HepG2 (cell line): ENCODE data around the gene PTGER3. TPM values are rescaled to one million over a fixed set of nuclear protein-coding genes. Genes with fewer than 3 reads are reported as not detected.

ENCODE experiments used
- ARID3A ChIP-seq: IDR thresholded peaks from 2 replicates; pipeline ENCODE4 v1.6.1; 2012; ENCODE audit warnings: low read depth, low read length, improper control_type of control experiment
- DZIP1 ChIP-seq: sonication (generic); formaldehyde crosslinking; IDR thresholded peaks from 2 replicates; pipeline ENCODE4 v1.5.0; 2020; ENCODE audit warnings: mild to moderate bottlenecking, missing genetic modification reagents
- GPN1 ChIP-seq: sonication (generic); formaldehyde crosslinking; IDR thresholded peaks from 2 replicates; pipeline ENCODE4 v1.5.1; 2020; ENCODE audit warnings: missing genetic modification reagents, borderline replicate concordance
- HES4 ChIP-seq: sonication (generic); formaldehyde crosslinking; IDR thresholded peaks from 2 replicates; pipeline ENCODE4 v1.9.0; 2021; ENCODE audit warnings: mild to moderate bottlenecking, missing genetic modification reagents, borderline replicate concordance
- HNRNPLL ChIP-seq: fragments of 200-400 bp; formaldehyde crosslinking; IDR thresholded peaks from 2 replicates; pipeline ENCODE4 v1.6.1; 2017; ENCODE audit warnings: mild to moderate bottlenecking, low read depth, low read length; ENCODE audit not compliant: poor library complexity, severe bottlenecking
- KDM4B ChIP-seq: sonication (generic); formaldehyde crosslinking; IDR thresholded peaks from 2 replicates; pipeline ENCODE4 v1.4.0; 2020; ENCODE audit warnings: missing genetic modification reagents
- MAFK ChIP-seq, 2 experiments: IDR thresholded peaks in 1 of 2; conservative IDR thresholded peaks in 1 of 2; 2 replicates each; pipeline ENCODE4 v1.6.1; 2011; ENCODE audit warnings: improper control_type of control experiment in 2 of 2, low read length in 2 of 2
- RXRB ChIP-seq: IDR thresholded peaks from 2 replicates; pipeline ENCODE4 v1.6.1; 2016; ENCODE audit warnings: borderline replicate concordance, missing genetic modification reagents, missing compliant biosample characterization
- TSC22D2 ChIP-seq: sonication (generic); formaldehyde crosslinking; IDR thresholded peaks from 2 replicates; pipeline ENCODE4 v1.5.1; 2020; ENCODE audit warnings: missing genetic modification reagents, mild to moderate bottlenecking, borderline replicate concordance
- ZBTB37 ChIP-seq: sonication (generic); formaldehyde crosslinking; IDR thresholded peaks from 2 replicates; pipeline ENCODE4 v1.4.0; 2020; ENCODE audit warnings: mild to moderate bottlenecking, missing genetic modification reagents
- ZFP37 ChIP-seq: sonication (generic); formaldehyde crosslinking; IDR thresholded peaks from 2 replicates; pipeline ENCODE4 v1.4.0; 2020; ENCODE audit warnings: missing genetic modification reagents, borderline replicate concordance
- ZMYM2 ChIP-seq: sonication (generic); formaldehyde crosslinking; IDR thresholded peaks from 2 replicates; pipeline ENCODE4 v1.8.0; 2022; ENCODE audit warnings: mild to moderate bottlenecking, missing genetic modification reagents
- ZNF280D ChIP-seq: sonication (generic); formaldehyde crosslinking; IDR thresholded peaks from 2 replicates; pipeline ENCODE4 v1.5.1; 2020; ENCODE audit warnings: mild to moderate bottlenecking, missing genetic modification reagents
- ZNF550 ChIP-seq: sonication (generic); formaldehyde crosslinking; IDR thresholded peaks from 2 replicates; pipeline ENCODE4 v1.4.0; 2020; ENCODE audit warnings: mild to moderate bottlenecking, missing genetic modification reagents, borderline replicate concordance
- ZNF564 ChIP-seq: sonication (generic); formaldehyde crosslinking; IDR thresholded peaks from 2 replicates; pipeline ENCODE4 v1.8.1; 2023; ENCODE audit warnings: mild to moderate bottlenecking, missing genetic modification reagents
- polyA plus RNA-seq, 8 experiments: library from polyadenylated mRNA; depleted of rRNA in 3 of 8; stranded (reverse) in 7 of 8; unstranded in 1 of 8; fragments of >200 nt; fragmentation: Illumina TruSeq in 4 of 8; extraction: Trizol in 4 of 8; gene quantifications; 2 replicates each; pipeline versions ENCODE4 v1.2.1 to v1.2.3, GENCODE V29; 2011 to 2016; ENCODE audit warnings: low read depth in 4 of 8, missing spikeins in 1 of 8, mixed read lengths in 1 of 8; ENCODE audit not compliant: insufficient read depth in 1 of 8
- total RNA-seq, 5 experiments: library from RNA; depleted of rRNA; stranded (reverse); fragments of >200 nt; fragmentation: Illumina TruSeq; extraction: Trizol; gene quantifications; 2 replicates each; pipeline ENCODE4 v1.2.3, GENCODE V29; 2016; ENCODE audit warnings: low read depth in 1 of 5

PTGER3 gene
- total and polyA plus RNA-seq, 2 of the 13 experiments (the other 11 are each of a cell fraction or from before 2014, with no cell fraction given): 0.01 TPM; not detected in 1

GRCh38 chr1:71080739-71081696 is 33.4 kb upstream of the PTGER3 start, which contains the start of gene ZRANB2 (continued):
- TF ChIP-seq ARID3A (0 out of 2 replicates have a peak, but pooled peaks have one; percentile 22), ZNF280D (CRISPR knock-in tag) (no peak), DZIP1 (CRISPR knock-in tag) (no peak), ZMYM2 (CRISPR knock-in tag) (no peak), HNRNPLL (no peak), ZBTB37 (CRISPR knock-in tag) (no peak), KDM4B (CRISPR knock-in tag) (no peak), GPN1 (no peak), TSC22D2 (CRISPR knock-in tag) (no peak), ZNF550 (CRISPR knock-in tag) (no peak), RXRB (CRISPR knock-in tag) (peak; percentile 45; the same call in 1 of the 2 replicates), ZNF564 (no peak), ZFP37 (no peak), HES4 (CRISPR knock-in tag) (no peak), MAFK (conservative IDR thresholded peaks at IDR 0.05 in 1 of 2, IDR thresholded peaks at IDR 0.05 in 1 of 2; ENCODE audit: low read length in 2 of 2) (no peak)
